HEK293 (cell line): ENCODE results near the gene EID2.

Experiments used
- CTCF ChIA-PET: fragments of 350-600 bp; formaldehyde crosslinking; extraction: SDS; loops from one replicate; lab custom pipeline; 2021; ENCODE audit warnings: antibody characterized with exemption; lab: Yijun Ruan, JAX
- POLR2A ChIA-PET: fragments of 300-600 bp; formaldehyde crosslinking; extraction: SDS; loops from one replicate; lab custom pipeline; 2020; ENCODE audit warnings: antibody characterized with exemption, inconsistent platforms; lab: Yijun Ruan, JAX
- H3K27ac ChIP-seq: fragments of 200-500 bp; sonication (Bioruptor generic); 2 replicates; pipeline ENCODE4 v1.5.1; 2014; ENCODE audit warnings: low read depth, low read length, control low read depth, inconsistent platforms; ENCODE audit errors: extremely low read depth
- H3K36me3 ChIP-seq, 2 experiments: fragments of 200-500 bp in 1 of 2; sonication (Bioruptor generic) in 1 of 2; 1 replicate in 1 of 2; 2 replicates in 1 of 2; pipeline ENCODE4 v1.5.1; 2014 to 2017; ENCODE audit warnings: inconsistent platforms in 2 of 2, low read length in 2 of 2; ENCODE audit not compliant: control insufficient read depth in 2 of 2, insufficient read depth in 1 of 2
- H3K4me1 ChIP-seq: fragments of 200-500 bp; sonication (Bioruptor generic); 2 replicates; pipeline ENCODE4 v1.5.1; 2014; ENCODE audit warnings: mild to moderate bottlenecking, low read length, inconsistent platforms; ENCODE audit not compliant: control insufficient read depth, insufficient read depth
- H3K4me3 ChIP-seq: 2 replicates; pipeline ENCODE4 v1.5.1; 2011; ENCODE audit warnings: low read depth, mild to moderate bottlenecking, control low read depth, low read length, moderate library complexity
- H3K9me3 ChIP-seq: fragments of 200-500 bp; sonication (Bioruptor generic); 2 replicates; pipeline ENCODE4 v1.5.1; 2014; ENCODE audit warnings: low read depth, low read length, inconsistent platforms; ENCODE audit not compliant: control insufficient read depth, insufficient read depth
- KLF10 ChIP-seq: fragments of 450-650 bp; IDR thresholded peaks from 2 replicates; pipeline ENCODE4 v1.5.1; 2018; ENCODE audit warnings: missing biosample characterization, mild to moderate bottlenecking, missing genetic modification characterization
- KLF16 ChIP-seq: fragments of 450-650 bp; formaldehyde crosslinking; IDR thresholded peaks from 2 replicates; pipeline ENCODE4 v1.5.1; 2017; ENCODE audit warnings: missing biosample characterization, missing genetic modification characterization
- SP7 ChIP-seq: fragments of 450-650 bp; formaldehyde crosslinking; IDR thresholded peaks from 2 replicates; pipeline ENCODE4 v1.5.1; 2016; ENCODE audit warnings: missing biosample characterization, missing genetic modification characterization
- TRIM28 ChIP-seq: IDR thresholded peaks from 2 replicates; pipeline ENCODE4 v1.6.1; 2011; ENCODE audit warnings: low read length, control low read depth, borderline replicate concordance
- ZBTB17 ChIP-seq: fragments of 450-650 bp; formaldehyde crosslinking; IDR thresholded peaks from 2 replicates; pipeline ENCODE4 v1.5.1; 2016; ENCODE audit warnings: missing biosample characterization, missing genetic modification characterization
- ZBTB20 ChIP-seq: fragments of 450-650 bp; formaldehyde crosslinking; IDR thresholded peaks from 2 replicates; pipeline ENCODE4 v1.5.1; 2016; ENCODE audit warnings: missing biosample characterization, missing genetic modification characterization
- ZBTB48 ChIP-seq: fragments of 450-650 bp; formaldehyde crosslinking; IDR thresholded peaks from 2 replicates; pipeline ENCODE4 v1.5.1; 2016; ENCODE audit warnings: missing biosample characterization, missing genetic modification characterization
- ZFP3 ChIP-seq: fragments of 450-650 bp; formaldehyde crosslinking; IDR thresholded peaks from 2 replicates; pipeline ENCODE4 v1.5.1; 2016; ENCODE audit warnings: low read depth, missing biosample characterization, missing genetic modification characterization
- ZFP41 ChIP-seq: fragments of 450-650 bp; formaldehyde crosslinking; IDR thresholded peaks from 2 replicates; pipeline ENCODE4 v1.5.1; 2016; ENCODE audit warnings: missing biosample characterization, missing genetic modification characterization, borderline replicate concordance
- ZFP69B ChIP-seq: fragments of 450-650 bp; formaldehyde crosslinking; IDR thresholded peaks from 2 replicates; pipeline ENCODE4 v1.5.1; 2016; ENCODE audit warnings: missing biosample characterization, missing genetic modification characterization
- ZNF140 ChIP-seq: fragments of 450-650 bp; formaldehyde crosslinking; IDR thresholded peaks from 2 replicates; pipeline ENCODE4 v1.5.1; 2016; ENCODE audit warnings: missing biosample characterization, missing genetic modification characterization
- ZNF169 ChIP-seq: fragments of 450-650 bp; formaldehyde crosslinking; IDR thresholded peaks from 2 replicates; pipeline ENCODE4 v1.5.1; 2016; ENCODE audit warnings: missing biosample characterization, missing genetic modification characterization
- ZNF202 ChIP-seq: fragments of 450-650 bp; formaldehyde crosslinking; IDR thresholded peaks from 2 replicates; pipeline ENCODE4 v1.5.1; 2016; ENCODE audit warnings: missing biosample characterization, missing genetic modification characterization, borderline replicate concordance
- ZNF391 ChIP-seq: fragments of 450-650 bp; formaldehyde crosslinking; IDR thresholded peaks from 2 replicates; pipeline ENCODE4 v1.5.1; 2016; ENCODE audit warnings: low read depth, missing biosample characterization, missing genetic modification characterization, borderline replicate concordance
- ZNF394 ChIP-seq: fragments of 450-650 bp; formaldehyde crosslinking; IDR thresholded peaks from 2 replicates; pipeline ENCODE4 v1.5.1; 2016; ENCODE audit warnings: missing biosample characterization, missing genetic modification characterization, mild to moderate bottlenecking, moderate library complexity, borderline replicate concordance
- ZNF561 ChIP-seq: fragments of 450-650 bp; IDR thresholded peaks from 2 replicates; pipeline ENCODE4 v1.5.1; 2018; ENCODE audit warnings: missing biosample characterization, missing genetic modification characterization, borderline replicate concordance
- ZSCAN30 ChIP-seq: fragments of 450-650 bp; IDR thresholded peaks from 2 replicates; pipeline ENCODE4 v1.5.1; 2018; ENCODE audit warnings: missing biosample characterization, mild to moderate bottlenecking, missing genetic modification characterization, moderate library complexity
- TF ChIP-seq, protein P1 (sequence below): fragments of 450-650 bp; formaldehyde crosslinking; IDR thresholded peaks from 2 replicates; pipeline ENCODE4; 2016; ENCODE audit warnings: missing biosample characterization, missing genetic modification characterization
- TF ChIP-seq, protein P2 (sequence below): fragments of 450-650 bp; formaldehyde crosslinking; IDR thresholded peaks from 2 replicates; pipeline ENCODE4 v1.5.1; 2016; ENCODE audit warnings: missing biosample characterization, missing genetic modification characterization
- TF ChIP-seq, protein P3 (sequence below): fragments of 450-650 bp; formaldehyde crosslinking; IDR thresholded peaks from 2 replicates; pipeline ENCODE4 v1.5.1; 2016; ENCODE audit warnings: missing biosample characterization, missing genetic modification characterization
- TF ChIP-seq, protein P4 (sequence below): fragments of 450-650 bp; formaldehyde crosslinking; IDR thresholded peaks from 2 replicates; pipeline ENCODE4 v1.5.1; 2016; ENCODE audit warnings: missing biosample characterization, missing genetic modification characterization

Gene EID2

DNA sequence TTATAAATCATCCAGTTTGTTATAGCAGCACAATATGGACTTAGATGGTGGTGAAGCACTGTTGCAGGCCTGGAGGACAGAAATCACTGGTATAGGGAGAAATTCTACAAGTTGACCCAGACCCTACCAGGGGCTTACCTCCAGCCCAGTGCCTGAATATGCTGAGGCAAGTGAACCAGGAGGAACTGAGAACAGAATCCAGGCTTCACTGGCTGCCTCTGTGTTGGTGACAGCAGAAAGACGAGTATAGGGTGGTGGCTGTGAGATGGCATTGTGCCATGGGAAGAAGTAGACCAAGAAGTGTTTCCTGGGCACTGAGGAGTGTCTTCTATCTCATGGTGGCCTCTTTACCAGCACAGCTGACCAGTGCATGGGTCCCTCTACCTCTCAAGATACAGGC is 15.9 kb upstream of the EID2 start:
- H3K4me3 ChIP-seq, result no peak overlapping the region
- H3K27ac ChIP-seq, result no peak overlapping the region
- TF ChIP-seq ZBTB20, result no peak
- no peak for TF ChIP-seq ZNF202 (tag by site-specific recombination)
- TF ChIP-seq, protein P1, sequence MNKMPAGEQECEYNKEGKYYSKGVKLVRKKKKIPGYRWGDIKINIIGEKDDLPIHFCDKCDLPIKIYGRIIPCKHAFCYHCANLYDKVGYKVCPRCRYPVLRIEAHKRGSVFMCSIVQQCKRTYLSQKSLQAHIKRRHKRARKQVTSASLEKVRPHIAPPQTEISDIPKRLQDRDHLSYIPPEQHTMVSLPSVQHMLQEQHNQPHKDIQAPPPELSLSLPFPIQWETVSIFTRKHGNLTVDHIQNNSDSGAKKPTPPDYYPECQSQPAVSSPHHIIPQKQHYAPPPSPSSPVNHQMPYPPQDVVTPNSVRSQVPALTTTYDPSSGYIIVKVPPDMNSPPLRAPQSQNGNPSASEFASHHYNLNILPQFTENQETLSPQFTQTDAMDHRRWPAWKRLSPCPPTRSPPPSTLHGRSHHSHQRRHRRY (tag by site-specific recombination), result no peak
- TF ChIP-seq ZBTB48 (tag by site-specific recombination), result no peak
- TF ChIP-seq, protein P2, sequence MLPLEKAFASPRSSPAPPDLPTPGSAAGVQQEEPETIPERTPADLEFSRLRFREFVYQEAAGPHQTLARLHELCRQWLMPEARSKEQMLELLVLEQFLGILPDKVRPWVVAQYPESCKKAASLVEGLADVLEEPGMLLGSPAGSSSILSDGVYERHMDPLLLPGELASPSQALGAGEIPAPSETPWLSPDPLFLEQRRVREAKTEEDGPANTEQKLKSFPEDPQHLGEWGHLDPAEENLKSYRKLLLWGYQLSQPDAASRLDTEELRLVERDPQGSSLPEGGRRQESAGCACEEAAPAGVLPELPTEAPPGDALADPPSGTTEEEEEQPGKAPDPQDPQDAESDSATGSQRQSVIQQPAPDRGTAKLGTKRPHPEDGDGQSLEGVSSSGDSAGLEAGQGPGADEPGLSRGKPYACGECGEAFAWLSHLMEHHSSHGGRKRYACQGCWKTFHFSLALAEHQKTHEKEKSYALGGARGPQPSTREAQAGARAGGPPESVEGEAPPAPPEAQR (tag by site-specific recombination), result no peak
- TF ChIP-seq ZNF169 (tag by site-specific recombination), result no peak
- TF ChIP-seq ZNF561 (tag by site-specific recombination), result no peak
- no peak for TF ChIP-seq KLF10 (tag by site-specific recombination)
- TF ChIP-seq, protein P3, sequence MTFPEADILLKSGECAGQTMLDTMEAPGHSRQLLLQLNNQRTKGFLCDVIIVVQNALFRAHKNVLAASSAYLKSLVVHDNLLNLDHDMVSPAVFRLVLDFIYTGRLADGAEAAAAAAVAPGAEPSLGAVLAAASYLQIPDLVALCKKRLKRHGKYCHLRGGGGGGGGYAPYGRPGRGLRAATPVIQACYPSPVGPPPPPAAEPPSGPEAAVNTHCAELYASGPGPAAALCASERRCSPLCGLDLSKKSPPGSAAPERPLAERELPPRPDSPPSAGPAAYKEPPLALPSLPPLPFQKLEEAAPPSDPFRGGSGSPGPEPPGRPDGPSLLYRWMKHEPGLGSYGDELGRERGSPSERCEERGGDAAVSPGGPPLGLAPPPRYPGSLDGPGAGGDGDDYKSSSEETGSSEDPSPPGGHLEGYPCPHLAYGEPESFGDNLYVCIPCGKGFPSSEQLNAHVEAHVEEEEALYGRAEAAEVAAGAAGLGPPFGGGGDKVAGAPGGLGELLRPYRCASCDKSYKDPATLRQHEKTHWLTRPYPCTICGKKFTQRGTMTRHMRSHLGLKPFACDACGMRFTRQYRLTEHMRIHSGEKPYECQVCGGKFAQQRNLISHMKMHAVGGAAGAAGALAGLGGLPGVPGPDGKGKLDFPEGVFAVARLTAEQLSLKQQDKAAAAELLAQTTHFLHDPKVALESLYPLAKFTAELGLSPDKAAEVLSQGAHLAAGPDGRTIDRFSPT (tag by site-specific recombination), result no peak
- TF ChIP-seq ZNF140 (tag by site-specific recombination), result no peak
- no peak for TF ChIP-seq ZNF391 (tag by site-specific recombination)
- no peak for TF ChIP-seq ZFP41
- no peak for TF ChIP-seq KLF16 (tag by site-specific recombination)
- no peak for TF ChIP-seq SP7 (tag by site-specific recombination)
- peaks cover 2% of the 10 kb centered on the region; the same call in 1 of the 2 replicates for H3K9me3 ChIP-seq
- ChIA-PET CTCF (interaction anchor here (0.6 to 0.7 kb wide), 3 partner anchors 15 to 213 kb away, joined by 3 read pairs; no protein-coding TSS in a partner anchor), POLR2A (no interaction called here)
- peaks cover 19% of the 10 kb centered on the region for H3K4me1 ChIP-seq
- H3K36me3 ChIP-seq, result no peaks in the 10 kb centered on the region; a peak in 1 of 3 replicates

DNA sequence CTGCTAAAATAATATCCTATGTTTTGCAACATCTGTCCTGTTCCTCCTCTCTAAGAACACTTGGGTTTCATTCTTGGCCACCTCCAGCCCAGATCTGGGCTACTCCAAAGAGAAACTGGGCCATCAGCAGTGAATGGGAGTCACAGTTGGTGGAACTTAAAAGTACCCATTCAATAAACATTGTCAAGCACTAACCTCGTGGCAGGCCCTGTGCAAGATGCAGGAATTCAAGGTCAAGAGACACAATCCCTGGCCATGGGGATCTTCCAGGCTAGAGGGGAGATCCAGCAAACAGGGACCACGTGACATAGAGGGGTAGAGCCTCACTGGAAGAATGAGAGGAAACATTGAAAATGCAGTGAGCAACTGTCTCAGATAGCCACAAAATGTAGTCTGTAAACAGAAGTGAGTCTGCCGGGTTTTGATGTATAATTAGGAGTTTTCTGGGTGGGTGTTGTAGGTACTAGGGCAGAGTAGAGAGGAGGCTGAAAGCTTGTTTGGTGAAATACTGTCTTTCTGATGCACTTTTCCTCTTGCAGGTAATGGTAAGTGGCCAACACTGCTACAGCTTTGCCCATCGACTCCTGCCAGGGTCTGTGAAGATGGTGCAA is 14.8 kb upstream of the EID2 start:
- Histone ChIP-seq H3K9me3 (peaks cover under 1% of the 10 kb centered on the region; the same call in 1 of the 2 replicates), H3K36me3 (no peaks in the 10 kb centered on the region; a peak in 1 of 3 replicates)
- TF ChIP-seq ZFP3 (tag by site-specific recombination) (peak; percentile 94), ZFP69B (tag by site-specific recombination) (no peak)
- TF ChIP-seq, all 188 proteins: peak for 1
- ChIA-PET POLR2A (no interaction called here), CTCF (interaction anchor here (0.6 to 1.9 kb wide), 6 partner anchors 20 to 124 kb away, joined by 3 to 7 read pairs (median 4); no protein-coding TSS in a partner anchor)
- no peak overlapping the region for H3K4me3 ChIP-seq
- no peak overlapping the region for H3K27ac ChIP-seq
- peaks cover 19% of the 10 kb centered on the region for H3K4me1 ChIP-seq

DNA sequence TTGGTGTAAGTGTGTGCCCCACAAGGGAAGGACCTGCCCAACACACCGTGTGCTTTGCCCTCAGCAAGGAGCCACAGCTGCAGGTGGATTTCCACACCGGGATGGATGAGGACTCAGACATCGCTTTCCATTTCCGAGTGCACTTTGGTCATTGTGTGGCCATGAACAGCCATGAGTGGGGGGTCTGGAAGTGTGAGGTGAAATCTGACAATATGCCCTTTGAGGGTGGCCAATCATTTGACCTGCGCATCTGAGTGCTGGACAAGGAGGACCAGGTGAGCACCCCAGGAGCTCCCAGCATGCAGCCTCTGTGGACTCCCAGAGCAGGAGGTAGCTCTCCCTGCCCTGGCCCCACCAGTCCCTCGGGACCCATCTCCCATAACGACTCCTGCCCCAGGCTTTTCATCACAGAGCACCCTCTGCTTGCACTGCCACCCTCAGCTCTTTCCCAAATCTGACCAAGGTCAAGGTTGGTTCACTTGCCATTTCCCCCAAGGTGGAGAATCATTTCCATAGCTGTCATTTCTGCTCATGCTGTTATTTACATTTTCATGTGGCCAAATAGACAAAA is 13.2 kb upstream of the EID2 start:
- ChIA-PET CTCF (interaction anchor here (0.6 to 7.9 kb wide), 15 partner anchors 8 to 1803 kb away, joined by 3 to 148 read pairs (median 3); partner anchors contain the start of genes EID2B, MED29 and PAF1), POLR2A (interaction anchor here (0.5 to 0.6 kb wide), 2 partner anchors 20 to 98 kb away, joined by 4 read pairs; partner anchors contain the start of gene EID2B)
- no peak overlapping the region for H3K4me3 ChIP-seq
- TF ChIP-seq ZFP69B (tag by site-specific recombination) (peak; percentile 68; the same call in 1 of the 2 replicates), ZSCAN30 (no peak), ZNF394 (no peak), ZBTB17 (tag by site-specific recombination) (peak; percentile 62), TRIM28 (no peak)
- TF ChIP-seq, protein P4, sequence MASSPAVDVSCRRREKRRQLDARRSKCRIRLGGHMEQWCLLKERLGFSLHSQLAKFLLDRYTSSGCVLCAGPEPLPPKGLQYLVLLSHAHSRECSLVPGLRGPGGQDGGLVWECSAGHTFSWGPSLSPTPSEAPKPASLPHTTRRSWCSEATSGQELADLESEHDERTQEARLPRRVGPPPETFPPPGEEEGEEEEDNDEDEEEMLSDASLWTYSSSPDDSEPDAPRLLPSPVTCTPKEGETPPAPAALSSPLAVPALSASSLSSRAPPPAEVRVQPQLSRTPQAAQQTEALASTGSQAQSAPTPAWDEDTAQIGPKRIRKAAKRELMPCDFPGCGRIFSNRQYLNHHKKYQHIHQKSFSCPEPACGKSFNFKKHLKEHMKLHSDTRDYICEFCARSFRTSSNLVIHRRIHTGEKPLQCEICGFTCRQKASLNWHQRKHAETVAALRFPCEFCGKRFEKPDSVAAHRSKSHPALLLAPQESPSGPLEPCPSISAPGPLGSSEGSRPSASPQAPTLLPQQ (tag by site-specific recombination), result peak; percentile 67
- H3K9me3 ChIP-seq, result no peaks in the 10 kb centered on the region
- H3K27ac ChIP-seq, result no peak overlapping the region
- H3K4me1 ChIP-seq, result peaks cover 15% of the 10 kb centered on the region
- no peaks in the 10 kb centered on the region; a peak in 1 of 3 replicates for H3K36me3 ChIP-seq
